ENCODE results near the gene ARHGEF1.

ARHGEF1 gene

DNA sequence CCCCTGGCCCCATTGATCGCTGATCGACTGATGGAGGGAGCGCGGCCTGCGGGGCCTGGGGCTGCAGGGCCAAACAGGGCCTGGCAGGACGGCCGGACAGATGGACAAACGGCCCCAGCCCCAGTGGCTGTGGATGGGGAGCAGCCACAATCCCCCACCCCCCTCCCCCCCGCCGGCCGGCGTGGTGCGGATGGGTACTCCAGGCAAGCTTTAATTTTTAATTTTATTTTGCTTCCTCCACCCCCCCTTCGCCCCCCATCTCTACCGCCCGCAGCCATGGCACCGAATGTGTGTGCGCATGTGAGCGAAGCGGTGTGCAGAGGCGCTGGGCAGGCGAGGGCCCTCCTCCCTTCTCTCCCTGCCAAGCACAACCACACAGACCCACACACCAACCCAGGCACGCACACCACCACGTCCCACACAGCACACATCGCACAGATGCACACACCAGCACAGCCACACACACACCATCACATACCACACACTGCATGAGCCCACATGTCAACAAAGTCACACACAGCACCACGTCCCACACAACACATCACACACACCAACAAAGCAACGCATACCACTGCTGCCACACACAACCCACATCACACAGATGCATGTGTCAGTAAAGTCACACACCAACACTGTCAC lies 32.9 kb downstream of the ARHGEF1 start:
- DNase-seq (ENCODE audit: extremely low read depth in 1 of 2, low read depth in 1 of 2): no peak

DNA sequence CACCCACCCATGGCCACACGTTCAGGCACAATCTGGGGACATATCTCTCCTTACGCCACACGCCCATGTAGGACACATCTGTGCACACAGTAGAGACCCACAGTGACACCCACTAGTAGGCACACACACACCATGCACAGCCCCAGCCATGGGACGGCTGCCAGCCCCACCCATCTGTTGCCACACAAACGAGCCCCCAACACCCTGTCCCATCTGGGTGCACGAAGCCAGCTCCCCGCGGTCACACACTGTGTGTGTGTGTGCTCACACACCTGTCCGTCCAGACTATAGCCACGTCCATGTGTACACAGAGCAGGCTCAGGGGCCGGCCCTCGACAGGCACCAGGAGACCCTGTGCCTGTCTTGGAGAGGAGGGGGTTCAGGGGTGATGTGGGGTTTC lies 34.7 kb downstream of the ARHGEF1 start:
- DNase-seq (ENCODE audit: extremely low read depth in 1 of 2, low read depth in 1 of 2): no peak

DNA sequence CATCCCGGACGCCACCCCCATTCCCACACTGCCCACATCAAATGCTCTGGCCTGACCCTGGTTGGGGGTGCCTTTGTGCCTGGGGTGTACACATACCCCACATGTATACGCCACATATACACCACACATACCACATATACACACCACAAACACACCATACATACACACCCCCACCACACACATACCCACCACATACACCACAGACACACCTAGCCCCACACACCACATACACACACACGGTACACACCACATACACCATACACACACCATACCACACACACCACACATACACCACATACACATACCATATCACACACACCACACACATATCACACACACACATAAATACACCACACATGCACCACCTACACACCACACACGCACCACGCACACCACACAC lies 35.1 kb downstream of the ARHGEF1 start:
- no peak for DNase-seq (ENCODE audit: extremely low read depth in 1 of 2, low read depth in 1 of 2)

DNA sequence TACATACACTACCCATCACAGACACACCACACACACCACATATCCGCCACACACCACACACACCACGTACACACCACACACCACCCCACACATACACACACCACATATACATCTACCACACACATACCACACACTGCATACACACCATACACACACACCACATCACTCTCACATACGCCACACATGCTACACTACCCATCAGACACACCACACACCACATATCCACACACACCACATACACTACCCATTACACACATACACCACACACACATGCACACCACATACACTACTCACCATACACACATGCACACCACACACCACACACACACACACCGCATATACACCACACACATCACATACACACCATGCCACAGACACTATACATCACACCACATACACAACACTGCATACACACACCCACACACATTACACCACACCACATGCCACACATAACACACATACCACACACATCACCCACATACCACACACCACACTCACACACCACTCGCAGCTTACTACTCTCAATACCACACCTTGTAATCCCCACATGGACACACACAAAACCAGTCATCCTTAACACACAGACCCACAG lies 35.8 kb downstream of the ARHGEF1 start:
- DNase-seq (ENCODE audit: extremely low read depth in 1 of 2, low read depth in 1 of 2): no peak

DNA sequence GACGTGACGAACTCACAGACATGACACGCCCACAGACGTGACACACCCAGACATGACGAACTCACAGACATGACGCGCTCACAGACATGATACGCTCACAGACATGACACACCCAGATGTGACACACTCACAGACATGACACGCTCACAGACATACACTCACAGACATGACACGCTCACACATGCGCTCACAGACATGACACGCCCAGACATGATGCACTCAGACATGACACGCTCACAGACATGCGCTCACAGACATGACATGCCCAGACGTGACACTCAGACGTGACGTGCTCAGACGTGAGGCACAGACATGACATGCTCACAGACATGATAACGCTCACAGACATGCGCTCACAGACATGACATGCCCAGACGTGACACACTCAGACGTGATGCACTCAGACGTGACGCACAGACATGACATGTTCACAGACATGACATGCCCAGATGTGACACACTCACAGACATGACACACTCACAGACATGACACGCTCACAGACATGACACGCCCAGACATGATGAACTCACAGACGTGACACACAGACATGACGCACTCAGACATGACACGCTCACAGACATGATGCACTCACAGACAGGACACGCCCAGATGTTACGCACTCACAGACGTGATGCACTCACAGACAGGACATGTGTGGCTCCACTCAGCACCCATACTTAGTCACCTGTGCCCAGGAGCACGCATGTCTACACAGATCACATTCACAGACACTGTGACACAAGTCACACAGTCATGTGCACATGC lies 37.1 kb downstream of the ARHGEF1 start:
- no peak for DNase-seq (ENCODE audit: extremely low read depth in 1 of 2, low read depth in 1 of 2)

DNA sequence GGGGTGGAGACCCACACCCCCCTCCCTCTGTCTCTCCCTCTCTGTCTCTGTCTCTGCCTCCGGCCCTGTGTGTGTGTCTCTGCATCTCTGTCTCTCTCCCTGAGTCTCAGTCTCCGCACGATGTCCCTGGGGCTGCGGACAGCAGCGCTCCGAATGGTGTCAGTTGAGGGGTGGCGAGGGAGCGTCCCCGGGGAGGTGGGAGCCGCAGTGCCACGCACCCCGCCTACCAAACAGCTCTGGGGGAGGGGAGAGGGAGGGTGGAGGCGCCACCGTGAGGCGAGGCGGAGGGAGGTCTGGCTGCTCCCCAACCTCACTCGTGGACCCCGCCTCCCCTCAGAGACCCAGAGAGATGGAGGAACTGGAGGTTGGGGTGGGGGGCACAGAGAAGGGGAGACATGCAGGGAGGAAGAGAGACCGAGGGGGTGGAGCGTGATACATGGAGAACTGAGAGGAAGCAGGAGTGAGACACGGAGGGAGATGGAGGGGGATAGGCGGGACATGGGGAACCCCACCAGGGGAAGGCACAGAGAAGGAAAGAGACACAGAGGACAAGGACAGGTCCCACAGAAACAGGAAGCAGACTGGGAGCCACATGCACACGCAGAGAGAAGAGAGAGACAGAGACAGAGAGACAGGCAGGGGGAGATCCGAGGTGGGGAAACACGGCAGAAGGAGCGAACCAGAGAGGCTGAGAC lies 38.0 kb downstream of the ARHGEF1 start:
- no peak for DNase-seq (ENCODE audit: extremely low read depth in 1 of 2, low read depth in 1 of 2)

DNA sequence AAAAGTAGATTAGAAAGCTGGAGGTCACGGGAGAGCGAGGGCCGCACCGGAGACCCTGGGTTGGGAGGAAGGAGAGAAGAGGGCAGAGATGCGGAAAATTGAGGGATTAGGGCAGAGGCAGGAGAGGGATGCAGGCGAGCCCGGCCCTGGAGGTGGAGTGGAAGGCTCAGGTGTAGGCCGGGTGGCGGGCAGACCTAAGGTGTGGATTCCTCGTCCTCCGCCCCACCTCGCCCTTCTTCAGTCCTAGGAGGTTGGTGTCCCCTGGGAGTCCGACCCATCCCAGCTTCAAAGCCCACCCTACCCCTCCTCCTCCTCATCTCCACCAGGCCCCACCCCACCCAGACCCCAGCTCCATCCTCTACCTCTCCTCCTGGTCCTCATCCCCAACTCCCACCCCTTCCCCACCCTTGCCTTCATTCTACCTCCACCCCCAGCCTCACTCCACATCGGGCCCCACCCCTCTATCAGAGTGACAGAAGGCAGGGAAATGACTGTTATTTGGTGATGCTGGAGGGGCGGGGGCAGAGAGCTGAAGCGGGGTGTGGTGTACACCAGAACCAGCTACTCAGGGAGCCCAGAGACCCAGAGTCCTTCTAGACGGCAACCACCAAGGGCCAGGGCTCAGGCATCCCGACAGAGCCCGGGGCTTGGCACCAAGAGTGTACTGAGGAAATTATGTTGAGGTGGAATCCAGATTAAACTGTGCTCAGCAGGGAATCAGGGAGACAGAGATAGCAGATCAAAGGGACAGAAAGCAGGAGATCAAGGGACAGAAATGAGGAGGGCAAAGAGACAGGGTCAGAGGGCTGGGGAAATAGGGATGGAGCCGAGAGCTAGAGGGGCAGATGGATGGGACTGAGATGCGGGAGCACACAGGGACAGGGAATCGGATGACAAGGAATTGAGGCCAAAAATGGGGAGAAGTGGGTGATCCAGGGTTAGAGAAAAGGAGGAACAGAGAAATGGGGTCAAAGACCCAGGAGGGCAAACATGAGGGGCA lies 38.9 kb downstream of the ARHGEF1 start:
- DNase-seq (ENCODE audit: extremely low read depth in 1 of 2, low read depth in 1 of 2): no peak

DNA sequence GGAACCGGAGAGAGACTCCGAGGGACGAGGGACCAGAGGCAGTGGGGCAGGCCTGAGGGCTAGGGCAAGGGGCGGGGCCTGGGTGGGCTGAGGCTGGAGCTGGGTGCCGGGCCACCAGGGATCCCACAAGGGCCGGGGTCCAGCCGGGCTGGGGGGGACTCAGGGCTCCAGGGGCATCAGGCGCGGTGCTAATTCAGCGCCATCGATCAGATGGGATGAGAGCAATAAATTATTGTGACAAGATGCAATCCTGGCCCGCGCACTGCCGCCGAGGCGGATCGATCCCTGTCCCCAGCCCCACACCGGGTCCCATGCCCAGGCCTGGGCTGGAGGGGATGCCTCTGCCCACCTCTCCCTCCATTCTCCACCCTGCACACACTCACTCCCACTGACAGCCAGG lies 39.6 kb downstream of the ARHGEF1 start:
- no peak for DNase-seq (ENCODE audit: extremely low read depth in 1 of 2, low read depth in 1 of 2)

DNA sequence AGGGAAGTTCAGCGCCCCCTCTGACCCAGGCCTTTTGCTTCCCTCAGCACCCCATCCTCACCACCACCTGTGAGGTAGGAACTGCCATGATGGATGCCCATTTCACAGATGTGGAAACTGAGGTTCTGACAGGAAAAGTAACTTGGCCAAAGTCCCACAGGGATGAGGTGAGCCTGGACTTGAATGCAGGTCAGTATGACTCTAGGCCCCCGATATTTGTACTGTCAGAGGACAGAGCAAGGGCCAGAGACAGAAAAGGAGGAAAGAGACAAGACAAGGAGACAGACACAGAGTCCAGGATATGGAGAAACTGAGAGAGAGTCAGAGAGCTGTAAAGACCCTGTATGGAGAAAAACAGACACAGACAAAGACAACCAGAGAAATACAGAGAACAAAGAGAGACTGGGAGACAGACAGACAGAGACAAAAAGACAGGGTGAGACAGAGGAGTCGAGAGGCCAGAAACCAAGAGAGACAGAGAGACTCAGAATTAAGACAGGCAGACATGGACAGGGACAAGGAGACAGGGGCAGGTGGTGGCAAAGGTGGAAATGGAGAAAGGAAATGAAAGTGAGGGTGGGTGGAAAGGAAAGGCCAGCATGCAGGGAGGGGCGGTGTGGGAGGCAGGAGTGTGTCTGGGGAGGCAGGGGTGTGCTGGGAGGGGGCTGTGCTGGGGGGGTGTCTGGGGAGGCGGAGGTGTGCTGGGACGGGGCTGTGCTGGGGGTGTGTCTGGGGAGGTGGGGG lies 40.2 kb downstream of the ARHGEF1 start:
- no peak for DNase-seq (ENCODE audit: extremely low read depth in 1 of 2, low read depth in 1 of 2)

DNA sequence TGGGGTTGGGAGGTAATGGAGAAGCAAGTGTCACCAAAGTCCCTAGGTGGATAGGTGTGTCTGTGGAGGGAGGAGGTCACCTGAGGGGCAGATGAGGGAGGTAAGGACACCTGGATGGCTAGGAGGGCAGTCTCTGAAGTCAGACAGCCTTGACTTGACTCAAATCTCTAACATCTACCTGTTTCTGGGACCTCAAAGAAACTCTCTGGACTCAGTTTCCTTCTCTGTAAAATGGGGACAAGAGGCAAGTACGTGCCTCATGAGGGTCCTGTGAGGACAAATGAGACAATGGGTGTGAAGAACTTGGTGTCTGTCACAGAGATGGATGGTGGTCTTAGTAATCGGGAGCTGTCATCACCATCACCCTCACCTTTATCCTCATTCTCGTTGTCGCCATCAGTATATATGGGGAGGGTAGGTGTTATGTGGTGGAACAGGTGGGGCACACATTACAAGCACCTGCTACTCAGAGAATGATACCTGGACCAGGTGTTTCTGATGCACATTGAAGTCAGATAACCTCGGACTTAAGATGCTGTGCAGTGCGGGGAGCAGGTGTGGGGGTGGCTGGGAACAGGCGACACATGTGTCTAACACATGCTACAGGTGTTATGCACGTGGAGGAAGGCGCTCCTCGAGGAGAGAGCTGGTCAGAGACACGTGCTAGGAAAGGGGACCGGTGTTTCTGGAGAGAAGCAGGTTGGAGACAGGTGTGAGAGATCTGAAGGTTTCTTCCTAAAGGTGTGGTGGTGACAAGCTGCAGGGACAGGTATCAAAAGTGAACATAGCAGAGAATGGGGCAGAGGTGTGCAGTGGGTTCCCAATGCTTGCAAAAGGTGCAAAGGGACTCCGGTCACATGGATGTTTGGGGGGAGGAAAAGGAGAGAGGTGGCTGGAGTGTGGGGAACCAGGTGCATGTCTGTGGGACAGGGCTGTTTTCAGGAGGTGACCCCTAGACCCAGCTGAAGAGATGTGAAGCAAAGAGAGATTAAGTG lies 41.5 kb downstream of the ARHGEF1 start:
- DNase-seq (ENCODE audit: extremely low read depth in 1 of 2, low read depth in 1 of 2): no peak

DNA sequence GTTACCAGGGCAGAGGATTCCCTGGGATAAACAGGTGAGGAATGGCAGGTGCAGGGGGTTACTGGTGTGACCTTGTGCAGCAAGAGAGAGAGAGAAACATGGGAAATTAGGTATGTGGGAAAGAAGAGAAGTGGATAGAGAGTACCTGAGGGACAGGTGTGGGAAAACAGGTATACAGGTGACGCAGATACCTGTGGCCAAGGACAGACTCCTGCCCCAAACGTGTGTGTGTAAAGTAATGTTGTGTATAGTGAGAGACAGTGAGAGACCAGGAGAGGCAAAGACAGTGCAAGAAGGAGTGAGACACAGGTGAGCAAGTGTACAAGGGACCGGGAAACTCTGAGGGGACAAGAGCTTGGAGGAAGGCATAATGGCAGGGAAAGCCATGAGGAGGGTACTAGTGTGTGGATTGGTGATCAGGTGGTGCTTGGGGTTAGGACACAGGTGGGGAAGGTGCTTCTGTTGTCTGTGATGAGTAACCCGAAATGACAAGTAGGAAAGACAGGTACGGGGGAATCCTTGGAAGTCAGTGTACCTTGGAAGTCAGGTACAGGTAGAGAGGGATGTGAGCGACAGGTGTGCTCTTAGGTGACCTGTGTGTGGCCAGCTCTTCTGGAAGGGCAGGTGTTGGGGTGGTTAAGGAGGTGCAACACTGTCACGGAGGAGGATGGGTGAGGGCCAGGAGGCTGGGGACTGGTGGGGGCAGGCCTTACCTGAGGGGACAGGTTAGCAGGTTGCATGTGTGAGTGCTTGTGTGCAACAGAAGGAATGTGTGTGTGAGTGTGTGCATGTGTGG lies 42.4 kb downstream of the ARHGEF1 start:
- DNase-seq (ENCODE audit: extremely low read depth in 1 of 2, low read depth in 1 of 2): no peak

DNA sequence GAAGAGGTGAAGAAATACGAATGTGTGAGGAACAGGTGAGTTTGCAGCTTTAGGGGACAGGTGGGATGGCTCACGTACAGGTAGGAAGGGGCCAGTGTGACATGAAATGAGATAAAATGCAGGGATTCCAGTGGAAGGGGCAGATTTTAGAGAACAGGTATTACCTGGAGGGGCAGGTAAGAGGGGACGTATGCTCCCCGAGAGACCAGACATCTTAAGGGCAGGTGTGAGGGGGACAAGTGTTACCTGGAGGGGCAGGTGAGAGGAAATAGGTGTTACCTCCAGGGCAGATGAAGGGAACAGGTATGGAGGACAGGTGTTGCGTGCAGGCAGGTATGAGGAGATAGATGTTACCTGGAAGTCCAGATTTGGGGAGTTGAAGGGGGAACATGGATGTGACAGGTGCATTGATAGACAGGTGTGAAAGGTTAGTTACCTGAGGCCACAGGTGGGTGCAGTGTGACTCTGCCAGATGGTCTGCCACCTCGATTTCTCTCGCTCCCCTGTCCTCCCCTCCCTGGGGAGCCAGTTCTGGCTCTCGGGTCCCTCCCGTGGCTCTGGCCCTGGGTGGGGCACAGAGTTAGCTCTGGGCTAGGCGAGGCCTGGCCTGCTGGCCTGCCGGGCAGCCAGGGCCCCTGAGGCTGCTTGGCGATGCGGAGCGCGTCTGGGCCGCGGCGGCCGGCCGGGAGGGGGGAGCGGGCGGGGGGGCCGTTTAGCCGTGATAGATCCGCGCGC lies 43.2 kb downstream of the ARHGEF1 start:
- no peak for DNase-seq (ENCODE audit: extremely low read depth in 1 of 2, low read depth in 1 of 2)

DNA sequence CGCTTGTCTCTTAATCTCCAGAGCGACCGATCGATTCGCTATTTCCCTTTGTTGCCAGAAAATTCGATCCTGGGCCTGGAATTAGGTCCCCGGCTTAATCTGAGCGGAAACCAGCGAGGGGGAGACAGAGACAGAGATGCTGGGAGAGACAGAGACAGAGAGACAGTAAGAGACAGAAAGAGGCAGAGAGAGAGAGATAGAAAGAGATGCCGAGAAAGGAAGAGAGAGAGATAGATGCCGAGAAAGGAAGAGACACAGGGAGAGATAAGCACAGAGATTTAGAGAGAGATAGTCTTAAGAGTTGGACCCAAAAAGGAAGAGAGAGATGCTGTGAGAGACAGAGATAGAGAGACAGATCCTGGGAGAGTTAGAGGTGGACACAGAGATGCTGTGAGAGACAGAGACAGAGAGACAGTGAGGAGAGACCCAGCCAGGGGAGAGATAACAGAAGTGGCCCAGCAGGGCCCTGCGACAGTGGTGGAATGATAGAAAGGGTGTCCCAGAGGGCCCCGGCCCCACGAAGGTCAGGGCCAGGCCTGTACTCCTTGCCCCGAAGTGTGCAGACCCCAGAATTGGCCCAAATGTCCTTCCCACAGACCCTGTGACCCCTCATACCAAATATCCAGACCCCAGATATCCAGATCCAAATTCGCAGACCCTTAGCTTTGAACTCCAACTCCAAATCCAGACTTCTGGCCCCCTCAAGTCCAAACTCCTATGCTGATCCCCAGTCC lies 43.9 kb downstream of the ARHGEF1 start:
- DNase-seq (ENCODE audit: extremely low read depth in 1 of 2, low read depth in 1 of 2): no peak

DNA sequence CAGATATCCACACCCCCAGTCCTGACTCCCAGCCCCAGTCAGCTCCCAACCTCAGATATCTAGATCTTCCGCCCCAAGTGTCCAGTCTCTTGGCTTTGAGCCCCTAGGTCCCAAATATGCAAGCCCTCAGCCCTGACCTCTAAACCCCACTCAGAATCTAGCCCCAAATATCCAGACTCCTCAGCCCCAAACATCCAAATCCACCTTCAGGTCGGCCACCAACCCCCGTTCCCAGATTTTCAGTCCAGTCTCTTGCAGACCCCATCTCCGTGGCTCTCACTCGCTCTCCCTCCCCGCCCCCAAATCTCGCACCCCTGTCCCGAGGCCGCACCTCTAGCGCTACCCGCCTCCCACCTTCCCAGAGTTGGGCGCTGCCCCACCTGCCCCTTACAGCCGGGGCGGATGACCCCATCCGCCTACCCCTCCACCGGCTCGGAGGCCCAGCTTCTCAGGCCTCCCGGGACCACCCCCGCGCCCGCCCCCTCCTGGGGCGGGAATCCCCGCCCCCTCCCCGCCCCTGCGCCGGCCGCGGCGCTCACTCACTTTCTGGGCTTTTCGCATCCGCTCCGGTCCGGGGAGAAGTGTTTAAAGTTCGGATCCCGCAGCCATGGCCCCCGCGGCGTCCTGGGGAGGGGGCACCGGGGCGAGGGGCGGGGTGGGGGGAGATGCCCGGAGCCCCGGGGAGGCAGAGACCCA lies 44.7 kb downstream of the ARHGEF1 start:
- no peak for DNase-seq (ENCODE audit: extremely low read depth in 1 of 2, low read depth in 1 of 2)

DNA sequence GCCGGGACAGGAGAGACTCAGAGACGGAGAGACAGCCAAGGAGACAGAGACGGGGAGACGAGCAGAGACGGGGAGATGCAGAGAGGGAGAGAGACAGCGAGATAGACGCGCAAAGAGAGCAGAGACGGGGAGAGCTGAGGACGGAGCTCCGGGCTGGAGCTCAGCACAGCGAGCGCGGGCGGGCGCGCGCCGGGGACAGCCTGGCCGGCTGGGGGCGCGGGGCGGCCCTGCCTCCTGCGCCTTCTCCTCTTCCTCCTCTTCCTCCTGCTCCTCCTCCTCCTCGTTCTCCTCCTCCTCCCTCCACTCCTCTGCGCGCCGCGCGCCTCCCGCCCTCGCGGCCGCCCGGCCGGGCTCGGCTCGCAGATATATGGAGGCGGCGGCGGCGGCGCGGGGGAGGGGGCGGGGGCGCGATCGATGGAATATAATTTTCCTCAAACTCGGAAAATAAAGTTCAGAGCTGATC lies 45.3 kb downstream of the ARHGEF1 start, which contains the start of gene ERFL:
TSS of gene ERFL (minus strand) at position 229 of the 463 bp plus-strand sequence. CDS start 15,530 bp downstream, outside the sequence.
- DNase-seq (ENCODE audit: extremely low read depth in 1 of 2, low read depth in 1 of 2): no peak

All from activated CD8-positive, alpha-beta memory T cell treated with anti-CD3 and anti-CD28 coated beads for 1 hour (primary cell).